Right ventricle myocardium inferior (tissue), 1 donor: Measurements from ENCODE around the gene KRTAP10-6. TPM values are rescaled to one million over a fixed set of nuclear protein-coding genes. Genes with fewer than 3 reads are reported as not detected.
"Not testable (repeated sequence)": the region's sequence is repeated elsewhere in the genome, so short reads cannot be mapped to it uniquely, and the experiment has no call there.

Experiments
- ATAC-seq: fragments of 200-7000 bp; cut with Tn5 transposase; one replicate; pipeline ENCODE4 v1.9.1; 2020; ENCODE audit warnings: mild to moderate bottlenecking, moderate library complexity
- DNase-seq: peaks from one replicate; pipeline ENCODE4 v3.0.0; 2021; ENCODE audit errors: missing footprints
- intact Hi-C: fragments of 100-400 bp; cut with DNase I; formaldehyde crosslinking; loops from one replicate; pipeline ENCODE4 v1.11.0; 2022
- total RNA-seq: library from RNA; stranded (reverse); fragmentation: NEBNext Ultra II Directional; extraction: Animal tissue kit (Norgen Biotek cat#: 25700); gene quantifications from one replicate; pipeline ENCODE4 v1.2.1, GENCODE V29; 2021
- donor health status: DM: no; HTN: yes; CAD: no; lungs with severe emphysema.

KRTAP10-6 gene
- total RNA-seq, 1 donor from 2014 or later: not detected

- ATAC-seq: no peak
- intact Hi-C loops: no loop called here
- DNase-seq: no peak
Observed at GRCh38 chr21:44603109-44603875, 11.0 kb upstream of the KRTAP10-6 start.

- intact Hi-C loops: no loop called here
- DNase-seq: no peak
- ATAC-seq: no peak
Observed at GRCh38 chr21:44602463-44602850, 10.2 kb upstream of the KRTAP10-6 start.

GRCh38 chr21:44601596-44602462 lies 9.5 kb upstream of the KRTAP10-6 start:
- DNase-seq (no peak), ATAC-seq (no peak)
- intact Hi-C loops: no loop called here

GRCh38 chr21:44601091-44601490 lies 8.8 kb upstream of the KRTAP10-6 start:
- DNase-seq, ATAC-seq, intact Hi-C loops: not testable (repeated sequence)

DNA sequence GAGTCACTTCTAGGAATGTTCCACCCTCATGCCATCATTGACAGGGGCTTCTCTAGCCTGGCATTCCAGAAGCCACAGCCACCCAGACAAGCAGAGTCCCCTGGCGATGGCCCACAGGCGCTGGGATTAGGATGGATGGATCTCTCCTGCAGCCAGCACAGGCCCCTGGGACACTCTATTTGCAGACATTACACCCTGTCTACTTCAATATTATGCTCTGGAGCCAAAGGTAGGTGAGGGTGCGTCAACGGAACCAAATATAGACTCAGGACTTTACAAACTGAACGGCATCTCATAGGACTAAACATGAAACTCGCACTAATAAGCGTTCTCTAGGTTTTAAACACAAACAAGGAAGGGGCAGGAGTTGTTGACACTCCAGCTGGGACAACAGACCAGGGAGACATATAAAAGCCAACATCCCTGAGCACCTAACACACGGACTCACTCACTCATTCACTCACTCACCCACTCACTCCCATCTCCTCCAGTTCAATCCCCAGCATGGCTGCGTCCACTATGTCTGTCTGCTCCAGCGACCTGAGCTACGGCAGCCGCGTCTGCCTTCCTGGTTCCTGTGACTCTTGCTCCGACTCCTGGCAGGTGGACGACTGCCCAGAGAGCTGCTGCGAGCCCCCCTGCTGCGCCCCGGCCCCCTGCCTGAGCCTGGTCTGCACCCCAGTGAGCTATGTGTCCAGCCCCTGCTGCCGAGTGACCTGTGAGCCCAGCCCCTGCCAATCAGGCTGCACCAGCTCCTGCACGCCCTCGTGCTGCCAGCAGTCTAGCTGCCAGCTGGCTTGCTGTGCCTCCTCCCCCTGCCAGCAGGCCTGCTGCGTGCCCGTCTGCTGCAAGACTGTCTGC lies 8.0 kb upstream of the KRTAP10-6 start, which contains the start of gene KRTAP10-7:
Gene KRTAP10-7 (plus strand): TSS at position 480 of the 861 bp plus-strand sequence. CDS start 25 bp downstream, at position 505.
- intact Hi-C loops, DNase-seq, ATAC-seq: not testable (repeated sequence)

GRCh38 chr21:44599264-44600029 lies 7.1 kb upstream of the KRTAP10-6 start:
- no peak for DNase-seq
- ATAC-seq: no peak
- intact Hi-C loops: no loop called here

DNA sequence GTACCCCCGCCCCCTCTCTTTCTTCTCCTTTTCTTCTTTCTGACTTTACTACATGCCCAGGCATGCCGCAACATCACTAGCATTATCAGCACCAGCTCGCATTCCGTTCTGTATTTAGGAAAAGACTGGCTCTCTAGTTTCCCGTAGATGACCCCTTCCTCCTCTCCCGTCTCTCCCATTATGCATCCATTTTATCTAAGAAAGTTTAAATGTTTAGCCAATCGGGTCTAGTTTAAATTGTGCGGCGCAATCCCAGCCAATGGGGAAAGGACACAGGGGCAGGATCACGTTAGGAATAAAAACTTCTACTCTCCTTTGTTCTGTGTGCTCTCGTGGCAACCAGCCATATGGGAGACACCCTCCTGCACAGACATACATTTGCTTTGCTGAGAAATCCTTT lies 5.8 kb upstream of the KRTAP10-6 start:
- no peak for DNase-seq
- intact Hi-C loops: no loop called here
- ATAC-seq: no peak

GRCh38 chr21:44596068-44596725 lies 3.9 kb upstream of the KRTAP10-6 start:
- intact Hi-C loops: no loop called here
- DNase-seq (no peak), ATAC-seq (no peak)

GRCh38 chr21:44595524-44595923 lies 3.2 kb upstream of the KRTAP10-6 start:
- DNase-seq: no peak
- intact Hi-C loops: no loop called here
- ATAC-seq: no peak

DNA sequence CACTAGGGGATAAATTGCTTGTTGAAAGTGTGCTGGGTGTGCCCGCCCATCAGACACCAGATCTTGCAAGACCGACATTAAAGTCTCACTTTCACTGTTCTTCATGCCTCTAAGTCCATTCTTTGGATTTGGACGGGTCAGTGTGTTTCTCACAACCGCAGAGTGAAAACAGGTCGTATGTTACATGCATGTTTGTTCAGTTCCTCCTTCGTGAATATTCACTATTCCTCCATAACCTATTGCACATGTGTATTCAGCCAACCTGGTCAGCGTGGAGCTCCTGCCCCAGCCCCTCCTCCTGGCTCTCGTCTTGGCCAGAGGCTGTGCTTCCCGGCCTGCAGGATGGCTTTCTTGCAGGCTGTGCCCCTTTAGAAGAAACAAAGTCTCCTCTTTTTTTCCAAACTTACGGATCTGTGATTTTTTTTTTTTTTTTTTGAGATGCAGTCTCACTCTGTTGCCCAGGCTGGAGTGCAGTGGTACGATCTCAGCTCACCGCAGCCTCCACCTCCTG lies 2.2 kb upstream of the KRTAP10-6 start:
- DNase-seq: no peak
- ATAC-seq: no peak
- intact Hi-C loops: no loop called here

DNA sequence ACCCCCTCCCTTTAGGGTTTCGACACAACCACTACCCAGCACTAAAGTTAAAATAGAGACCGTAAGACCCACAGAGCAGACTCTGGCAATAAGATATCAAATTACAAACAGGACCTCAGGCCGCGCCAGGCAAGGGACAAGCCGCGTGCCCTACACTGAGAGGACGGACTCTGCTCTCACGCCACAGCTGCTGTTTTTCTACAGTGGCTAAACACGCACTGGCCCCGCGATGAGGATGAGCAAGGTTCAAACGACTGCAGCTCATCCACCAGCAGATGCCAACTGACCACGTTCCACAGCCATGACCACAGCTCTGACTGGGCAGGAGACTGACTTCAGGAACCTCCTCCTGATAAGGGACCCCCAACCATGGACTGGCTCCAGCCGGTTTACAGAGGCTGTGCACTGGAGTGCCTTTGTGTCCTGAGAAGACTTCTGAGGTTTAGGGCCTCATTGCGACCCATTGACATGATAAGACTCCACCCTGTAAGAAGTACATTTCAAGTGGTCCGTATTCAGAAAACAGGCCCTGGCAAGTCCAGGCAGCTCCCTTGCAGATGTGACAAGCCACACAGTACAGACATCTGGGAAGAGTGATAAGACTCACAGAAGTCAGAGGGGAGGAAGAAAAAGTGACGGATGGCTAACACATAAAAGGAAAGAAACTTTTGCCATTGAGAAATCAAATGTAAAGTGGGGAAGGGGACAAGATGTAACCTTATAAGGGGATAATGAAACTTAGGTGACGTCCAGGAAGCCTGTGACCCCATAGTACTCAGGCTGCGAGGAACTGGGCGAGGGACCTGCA lies 1.5 kb upstream of the KRTAP10-6 start:
- intact Hi-C loops: no loop called here
- DNase-seq: no peak
- ATAC-seq: no peak

DNA sequence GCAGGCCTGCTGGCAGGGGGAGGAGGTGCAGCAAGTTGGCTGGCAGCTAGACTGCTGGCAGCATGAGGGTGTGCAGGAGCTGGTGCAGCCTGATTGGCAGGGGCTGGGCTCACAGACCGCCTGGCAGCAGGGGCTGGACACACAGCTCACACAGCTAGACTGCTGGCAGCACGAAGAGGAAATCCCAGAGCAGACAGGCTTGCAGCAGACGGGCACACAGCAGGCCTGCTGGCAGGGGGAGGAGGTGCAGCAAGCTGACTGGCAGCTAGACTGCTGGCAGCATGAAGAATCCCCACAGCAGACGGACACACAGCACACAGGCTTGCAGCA lies 539 bp downstream of the KRTAP10-6 start:
- ATAC-seq, DNase-seq, intact Hi-C loops: not testable (repeated sequence)

DNA sequence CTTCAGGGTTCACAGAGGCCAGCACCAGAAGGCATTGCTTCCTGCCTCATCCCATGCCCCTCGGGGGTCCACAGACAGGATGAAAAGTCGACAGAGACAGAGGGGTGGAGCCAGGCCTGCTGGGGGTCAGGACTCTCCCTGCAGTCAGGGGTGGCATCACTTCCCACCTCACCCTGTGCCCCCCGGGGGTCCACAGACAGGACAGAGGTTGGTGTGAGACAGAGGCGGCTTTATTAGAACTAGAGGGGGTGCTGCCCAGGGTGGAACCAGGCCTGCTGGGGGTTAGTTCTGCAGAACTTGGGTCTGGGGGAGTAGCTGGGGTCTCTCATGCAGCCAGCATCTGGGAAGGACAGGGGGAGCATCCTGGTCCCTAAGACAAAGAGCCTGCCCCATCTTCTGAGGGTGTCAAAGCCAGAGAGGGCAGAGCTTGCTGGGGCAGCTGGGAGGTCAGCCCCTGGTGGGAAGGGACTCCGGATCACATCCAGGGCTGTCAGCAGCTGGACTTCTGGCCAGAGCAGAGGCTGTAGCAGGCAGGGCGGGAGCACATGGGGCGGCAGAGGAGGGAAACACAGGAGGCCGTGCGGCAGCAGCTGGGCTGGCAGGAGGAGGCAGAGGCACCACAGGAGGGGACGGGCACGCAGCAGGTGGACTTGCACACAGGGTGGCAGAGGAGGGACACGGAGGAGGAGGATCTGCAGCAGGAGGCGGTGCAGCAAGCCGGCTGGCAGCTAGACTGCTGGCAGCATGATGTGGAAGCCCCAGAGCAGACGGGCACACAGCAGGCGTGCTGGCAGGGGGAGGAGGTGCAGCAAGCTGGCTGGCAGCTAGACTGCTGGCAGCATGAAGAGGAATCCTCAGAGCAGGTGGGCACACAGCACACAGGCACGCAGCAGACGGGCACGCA lies 1.2 kb downstream of the KRTAP10-6 start:
- intact Hi-C loops, DNase-seq, ATAC-seq: not testable (repeated sequence)

GRCh38 chr21:44590311-44590721 lies 2.0 kb downstream of the KRTAP10-6 start:
- ATAC-seq: no peak
- intact Hi-C loops: no loop called here
- DNase-seq: no peak

GRCh38 chr21:44589586-44590305 lies 2.6 kb downstream of the KRTAP10-6 start:
- ATAC-seq: no peak
- no peak for DNase-seq
- intact Hi-C loops: no loop called here
